Stimulated activated CD4-positive, alpha-beta T cell treated with anti-CD3 and anti-CD28 coated beads, Interleukin-2, amount 100 ng/mL, for 4 hours (primary cell): ENCODE results near the gene OR5D14.

Experiments used
- DNase-seq: peaks from one replicate; pipeline ENCODE4 v3.0.0-alpha.2; 2020; ENCODE audit warnings: low read depth

Gene OR5D14

GRCh38 chr11:55795256-55795655 lies at the start of gene OR5D14:
Gene OR5D14 (plus strand): TSS chr11:55795556. CDS start chr11:55795556, 0 bp downstream.
- DNase-seq, result no peak

GRCh38 chr11:55773138-55773537 lies 22.2 kb upstream of the OR5D14 start, which contains the start of gene OR5D13:
Gene OR5D13 (plus strand): TSS chr11:55773438. CDS start chr11:55773438, 0 bp downstream.
- no peak for DNase-seq

- no peak for DNase-seq
Measured at GRCh38 chr11:55791606-55792005, 3.8 kb upstream of the OR5D14 start.

GRCh38 chr11:55793321-55793720 lies 2.0 kb upstream of the OR5D14 start:
- no peak for DNase-seq

- DNase-seq, result no peak
Measured at GRCh38 chr11:55806248-55806647, 10.9 kb downstream of the OR5D14 start.

GRCh38 chr11:55811067-55811466 lies 15.7 kb downstream of the OR5D14 start, which contains the start of gene OR5L1:
Gene OR5L1 (plus strand): TSS chr11:55811367. CDS start chr11:55811467, 100 bp downstream.
- no peak for DNase-seq

GRCh38 chr11:55819330-55819729 lies 24.0 kb downstream of the OR5D14 start, which contains the start of gene OR5D18:
Gene OR5D18 (plus strand): TSS chr11:55819630. CDS start chr11:55819630, 0 bp downstream.
- no peak for DNase-seq

GRCh38 chr11:55826919-55827318 lies 31.6 kb downstream of the OR5D14 start, which contains the start of gene OR5L2:
Gene OR5L2 (plus strand): TSS chr11:55827219. CDS start chr11:55827219, 0 bp downstream.
- DNase-seq, result no peak

- no peak for DNase-seq
Measured at GRCh38 chr11:55838452-55838851, 43.1 kb downstream of the OR5D14 start, which contains the start of gene OR5D16. Gene OR5D16 (plus strand): TSS chr11:55838752. CDS start chr11:55838752, 0 bp downstream.
